GM12891 (cell line): Measurements from ENCODE around the gene TBL1X.
A peak's percentile ranks its signal among the peaks of the same experiment; 100 is the strongest.

Experiments
- DNase-seq: peaks from one replicate; pipeline ENCODE4 v3.0.0; 2011; ENCODE audit warnings: low spot score; ENCODE audit not compliant: insufficient read length
- FAIRE-seq: peaks from 2 replicates; lab custom pipeline; 2011; peaks lifted over from hg19 to GRCh38; lab: Jason Lieb, UNC
- PAX5 ChIP-seq: IDR thresholded peaks from 2 replicates; pipeline ENCODE4 v1.6.1; 2011; ENCODE audit warnings: low read length, moderate library complexity, mild to moderate bottlenecking; ENCODE audit not compliant: insufficient read depth, severe bottlenecking
- POLR2A ChIP-seq: IDR thresholded peaks from 2 replicates; pipeline ENCODE4 v1.6.1; 2011; ENCODE audit warnings: low read depth, low read length, control low read depth
- POLR2AphosphoS5 ChIP-seq: IDR thresholded peaks from 2 replicates; pipeline ENCODE4 v1.6.1; 2011; ENCODE audit warnings: low read depth, low read length, control low read depth
- POU2F2 ChIP-seq: IDR thresholded peaks from 2 replicates; pipeline ENCODE4 v1.6.1; 2011; ENCODE audit warnings: low read depth, mild to moderate bottlenecking, control low read depth, low read length, moderate library complexity
- SPI1 ChIP-seq: IDR thresholded peaks from 2 replicates; pipeline ENCODE4 v1.6.1; 2011; ENCODE audit warnings: low read depth, low read length, control low read depth
- TAF1 ChIP-seq: IDR thresholded peaks from 2 replicates; pipeline ENCODE4 v1.6.1; 2011; ENCODE audit warnings: low read depth, low read length, control low read depth

Gene TBL1X

GRCh38 chrX:9605484-9605883 lies 140.6 kb downstream of the TBL1X start:
- no peak for TF ChIP-seq PAX5
- no peak for TF ChIP-seq POU2F2
- TF ChIP-seq POLR2AphosphoS5: no peak
- TF ChIP-seq POLR2A: no peak
- no peak for TF ChIP-seq SPI1
- DNase-seq (no peak), FAIRE-seq (no peak)

GRCh38 chrX:9606971-9607370 lies 142.1 kb downstream of the TBL1X start:
- no peak for DNase-seq
- FAIRE-seq: no peak
- TF ChIP-seq TAF1: no peak
- TF ChIP-seq POLR2A: no peak
- TF ChIP-seq POLR2AphosphoS5: no peak
- TF ChIP-seq POU2F2: no peak
- no peak for TF ChIP-seq PAX5
- no peak for TF ChIP-seq SPI1

- no peak for FAIRE-seq
- no peak for DNase-seq
Measured at GRCh38 chrX:9609499-9609898, 144.6 kb downstream of the TBL1X start.

GRCh38 chrX:9609987-9610386 lies 145.1 kb downstream of the TBL1X start:
- TF ChIP-seq SPI1 (no peak), TAF1 (no peak), POLR2A (no peak), POU2F2 (no peak), PAX5 (no peak), POLR2AphosphoS5 (no peak)
- DNase-seq: no peak
- no peak for FAIRE-seq

More at GRCh38 chrX:9609499-9609898, 144.6 kb downstream of the TBL1X start:
- TF ChIP-seq TAF1 (no peak), SPI1 (no peak), POLR2A (no peak), POU2F2 (no peak), POLR2AphosphoS5 (no peak), PAX5 (no peak)

- FAIRE-seq (peak; percentile 48), DNase-seq (no peak)
- TF ChIP-seq SPI1 (no peak), POU2F2 (no peak), POLR2A (no peak), PAX5 (no peak), TAF1 (no peak), POLR2AphosphoS5 (no peak)
Measured at GRCh38 chrX:9610771-9611392, 146.0 kb downstream of the TBL1X start.

GRCh38 chrX:9611436-9612145 lies 146.7 kb downstream of the TBL1X start:
- FAIRE-seq: peak; percentile 52
- no peak for DNase-seq
- TF ChIP-seq POU2F2 (no peak), POLR2AphosphoS5 (no peak), TAF1 (no peak), SPI1 (no peak), POLR2A (no peak), PAX5 (no peak)

GRCh38 chrX:9612146-9612505 lies 147.3 kb downstream of the TBL1X start:
- no peak for FAIRE-seq
- DNase-seq: no peak
- TF ChIP-seq PAX5 (no peak), TAF1 (no peak), POLR2A (no peak), SPI1 (no peak), POU2F2 (no peak), POLR2AphosphoS5 (no peak)

- FAIRE-seq (no peak), DNase-seq (no peak)
- TF ChIP-seq POLR2AphosphoS5 (no peak), POLR2A (no peak), POU2F2 (no peak), PAX5 (no peak), TAF1 (no peak), SPI1 (no peak)
Measured at GRCh38 chrX:9614016-9614415, 149.2 kb downstream of the TBL1X start.

- no peak for FAIRE-seq
- TF ChIP-seq TAF1 (no peak), SPI1 (no peak), POLR2AphosphoS5 (no peak), POU2F2 (no peak), POLR2A (no peak), PAX5 (no peak)
- DNase-seq: no peak
Measured at GRCh38 chrX:9619133-9619532, 154.3 kb downstream of the TBL1X start.
